Lower leg skin (tissue), 3 donors: ENCODE results near the gene RPL35A.

Experiments
- CTCF ChIP-seq, 3 donors: fragments of 450-650 bp; IDR thresholded peaks; one replicate each; pipeline ENCODE4 v1.5.1; 2016; ENCODE audit warnings: antibody characterized with exemption in 3 of 3, mild to moderate bottlenecking in 3 of 3, moderate library complexity in 2 of 3
- POLR2A ChIP-seq, 2 donors: fragments of 450-650 bp; IDR thresholded peaks; one replicate each; pipeline ENCODE4 v1.6.1; 2016 to 2017; ENCODE audit warnings: antibody characterized with exemption in 2 of 2, mild to moderate bottlenecking in 1 of 2, moderate library complexity in 1 of 2

- TF ChIP-seq CTCF (IDR thresholded peaks at IDR 0.05) = no peak
- TF ChIP-seq POLR2A (IDR thresholded peaks at IDR 0.05) = no peak
These were observed 9.1 kb upstream of the RPL35A start for GRCh38 chr3:197940745-197941384.
